GM19025 (cell line): ENCODE data around the gene GPRASP1.
"Not testable (repeated sequence)": the region's sequence is repeated elsewhere in the genome, so short reads cannot be mapped to it uniquely, and the experiment has no call there.

ENCODE experiments used
- ATAC-seq: cut with Tn5 transposase; IDR thresholded peaks from one replicate; pipeline ENCODE4 v1.9.1; 2021; ENCODE audit warnings: mild to moderate bottlenecking, low read depth, moderate library complexity; ENCODE audit not compliant: unreplicated experiment

The GPRASP1 gene

DNA sequence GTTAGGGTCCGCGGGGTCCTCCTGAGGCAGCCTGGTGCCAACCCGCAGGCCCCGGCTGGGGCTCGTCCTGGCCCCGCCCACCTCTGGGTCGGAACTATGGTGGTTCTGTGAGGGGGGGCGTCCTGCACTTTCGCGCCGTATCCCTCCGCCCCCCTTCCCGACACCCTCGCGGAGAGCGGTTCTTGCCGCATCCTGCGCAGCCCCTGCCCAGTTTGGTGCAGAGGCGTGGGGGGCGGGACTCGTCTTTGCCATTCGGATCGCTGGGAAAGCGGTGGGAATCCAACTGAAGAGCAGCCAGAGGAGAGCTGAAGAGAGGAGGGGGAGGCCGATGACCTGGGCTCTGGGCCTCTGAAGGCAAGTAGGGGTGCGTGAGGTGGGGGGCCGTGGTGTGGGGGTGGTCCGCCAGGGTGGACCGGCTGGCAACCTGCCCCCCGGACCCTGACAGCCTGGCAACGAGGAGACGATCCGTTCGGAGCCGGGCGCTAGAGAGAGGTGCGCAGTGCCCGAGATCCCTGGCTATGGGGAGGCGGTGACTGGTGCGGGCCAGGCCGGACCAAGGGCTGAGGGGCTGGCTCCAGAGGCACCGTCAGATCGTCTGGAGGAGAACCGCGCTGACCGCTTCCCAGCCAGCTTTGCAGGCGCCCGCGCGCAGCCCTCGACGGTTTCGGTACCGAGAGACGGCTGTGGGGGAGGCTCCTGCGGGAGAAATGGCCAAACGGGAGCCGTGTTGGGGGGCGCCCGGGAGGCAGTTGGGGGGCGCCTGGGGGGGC is at the start of gene GPRASP1:
Gene GPRASP1 (plus strand): TSS at position 242 of the 770 bp plus-strand sequence. CDS start 2,431 bp downstream, outside the sequence.
- no peak for ATAC-seq

- no peak for ATAC-seq
Measured at GRCh38 chrX:102604327-102604726, 47.0 kb upstream of the GPRASP1 start.

DNA sequence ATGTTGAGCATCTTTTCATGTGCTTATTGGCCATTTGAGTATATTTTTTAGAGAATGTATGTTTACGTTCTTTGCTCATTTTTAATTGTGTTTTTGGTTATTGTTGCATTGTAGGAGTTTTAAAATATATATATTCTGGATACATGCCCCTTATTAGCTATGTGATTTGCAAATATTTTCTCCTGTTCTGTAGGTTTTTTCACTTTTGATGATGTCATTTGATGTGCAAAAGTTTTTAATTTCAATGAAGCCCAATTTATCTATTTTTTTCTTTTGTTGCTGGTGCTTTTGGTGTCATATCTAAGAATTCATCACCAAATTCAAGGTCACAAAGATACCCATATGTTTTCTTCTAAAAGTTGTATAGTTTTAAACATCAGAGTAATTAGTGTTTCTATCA is 45.2 kb upstream of the GPRASP1 start:
- ATAC-seq, result no peak

- no peak for ATAC-seq
Measured at GRCh38 chrX:102610905-102611304, 40.4 kb upstream of the GPRASP1 start.

- no peak for ATAC-seq
Measured at GRCh38 chrX:102624105-102624504, 27.2 kb upstream of the GPRASP1 start.

- ATAC-seq, result no peak
Measured at GRCh38 chrX:102627640-102628039, 23.6 kb upstream of the GPRASP1 start.

DNA sequence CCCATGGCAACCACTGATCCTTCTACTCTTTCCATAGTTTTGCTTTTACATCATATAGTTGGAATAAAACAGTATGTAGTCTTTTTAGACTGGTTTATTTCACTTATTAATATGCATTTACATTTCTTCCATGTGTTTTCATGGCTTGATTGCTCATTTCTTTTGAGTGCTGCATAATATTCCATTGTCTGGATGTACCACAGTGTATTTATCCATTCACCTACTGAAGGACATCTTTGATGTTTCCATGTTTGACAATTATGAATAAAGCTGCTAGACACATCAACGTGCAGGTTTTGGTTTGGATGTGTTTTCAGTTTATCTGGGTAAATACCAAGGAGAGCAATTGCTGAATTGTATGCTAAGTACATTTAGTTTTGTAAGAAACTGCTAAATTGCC is 13.7 kb upstream of the GPRASP1 start:
- no peak for ATAC-seq

- no peak for ATAC-seq
Measured at GRCh38 chrX:102650903-102651241, 411 bp upstream of the GPRASP1 start.

DNA sequence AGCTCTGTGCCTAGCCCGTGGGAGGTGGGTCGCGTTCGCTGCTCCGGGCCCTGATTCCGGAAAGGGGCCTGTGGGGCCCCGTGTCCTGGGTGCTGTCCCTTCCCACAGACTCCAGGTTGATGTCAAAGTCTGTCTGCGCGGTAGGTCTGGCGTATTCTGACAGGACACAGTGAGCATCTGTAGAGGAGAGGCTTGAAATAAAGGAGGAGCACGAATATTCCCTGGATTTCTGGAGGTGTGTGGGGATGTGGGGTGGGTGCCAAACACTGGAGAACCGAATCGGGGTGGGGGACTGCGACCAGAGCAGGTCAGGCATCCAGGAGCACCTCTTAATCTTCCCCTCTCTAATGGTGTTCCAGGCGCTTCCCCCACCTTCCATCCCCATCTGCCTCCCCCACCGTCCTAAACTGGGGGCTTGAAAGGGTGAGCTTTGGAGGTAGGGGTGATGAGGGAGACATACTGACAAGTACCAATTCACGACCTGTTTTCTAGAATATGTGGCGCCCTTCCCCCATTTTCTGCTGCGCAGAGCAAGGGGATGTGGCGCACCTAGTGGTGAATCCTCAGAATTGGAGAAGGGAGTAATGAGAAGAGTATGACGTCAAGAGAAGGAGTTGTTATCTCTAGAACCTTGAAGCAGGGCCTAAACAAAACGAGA is 877 bp downstream of the GPRASP1 start:
- peak; percentile 77 for ATAC-seq

DNA sequence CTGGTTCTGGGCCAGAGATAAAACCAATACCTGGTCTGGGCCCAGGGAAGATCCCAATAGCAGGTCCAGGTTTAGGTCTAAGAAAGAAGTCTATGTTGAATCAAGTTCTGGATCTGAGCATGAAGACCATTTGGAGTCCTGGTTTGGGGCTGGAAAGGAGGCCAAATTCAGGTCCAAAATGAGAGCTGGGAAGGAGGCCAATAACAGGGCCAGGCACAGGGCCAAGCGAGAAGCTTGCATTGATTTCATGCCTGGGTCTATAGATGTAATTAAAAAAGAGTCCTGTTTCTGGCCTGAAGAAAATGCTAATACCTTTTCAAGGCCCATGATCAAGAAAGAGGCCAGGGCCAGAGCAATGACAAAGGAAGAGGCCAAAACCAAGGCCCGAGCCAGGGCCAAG is 3.4 kb downstream of the GPRASP1 start:
- ATAC-seq, result no peak

GRCh38 chrX:102658556-102658955 is 7.3 kb downstream of the GPRASP1 start:
- no peak for ATAC-seq

- ATAC-seq, result peak; percentile 97
Measured at GRCh38 chrX:102659790-102660757, 8.8 kb downstream of the GPRASP1 start.

- ATAC-seq, result not testable (repeated sequence)
Measured at GRCh38 chrX:102663820-102664219, 12.5 kb downstream of the GPRASP1 start.

DNA sequence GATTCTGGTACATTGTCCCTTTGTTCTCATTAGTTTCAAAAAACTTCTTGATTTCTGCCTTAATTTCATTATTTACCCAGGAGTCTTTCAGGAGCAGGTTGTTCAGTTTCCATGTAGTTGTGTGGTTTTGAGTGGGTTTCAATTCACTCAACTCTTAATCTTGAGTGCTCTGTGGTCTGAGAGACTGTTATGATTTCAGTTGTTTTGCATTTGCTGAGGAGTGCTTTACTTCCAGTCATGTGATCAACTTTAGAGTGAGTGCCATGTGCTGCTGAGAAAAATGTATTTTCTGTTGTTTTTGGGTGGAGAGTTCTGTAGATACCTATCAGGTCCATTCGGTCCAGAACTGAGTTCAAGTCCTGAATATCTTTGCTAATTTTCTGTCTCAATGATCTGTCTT is 15.8 kb downstream of the GPRASP1 start:
- not testable (repeated sequence) for ATAC-seq

GRCh38 chrX:102669526-102669925 is 18.2 kb downstream of the GPRASP1 start:
- ATAC-seq, result no peak

DNA sequence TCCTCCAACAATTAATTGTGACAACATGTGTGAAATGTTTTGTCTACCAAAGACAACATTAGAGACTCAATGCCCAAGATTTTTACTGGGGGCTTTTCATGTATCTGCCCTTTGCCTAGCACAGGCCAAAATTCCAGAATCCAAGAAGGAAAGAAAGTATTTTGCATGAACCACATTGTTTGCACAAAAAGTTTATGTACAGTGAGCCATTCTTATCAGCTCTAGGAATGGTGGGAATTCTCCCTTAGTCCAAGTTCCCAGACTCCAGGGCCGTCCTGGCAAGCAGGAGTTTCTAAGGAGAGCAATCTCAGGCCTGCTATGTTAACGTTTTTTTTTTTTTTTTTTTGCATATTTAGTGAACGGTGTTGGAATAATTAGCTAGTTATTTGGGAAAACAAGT is 21.6 kb downstream of the GPRASP1 start:
- ATAC-seq, result no peak

- not testable (repeated sequence) for ATAC-seq
Measured at GRCh38 chrX:102677479-102677878, 26.2 kb downstream of the GPRASP1 start.

- no peak for ATAC-seq
Measured at GRCh38 chrX:102684772-102685520, 33.7 kb downstream of the GPRASP1 start.

DNA sequence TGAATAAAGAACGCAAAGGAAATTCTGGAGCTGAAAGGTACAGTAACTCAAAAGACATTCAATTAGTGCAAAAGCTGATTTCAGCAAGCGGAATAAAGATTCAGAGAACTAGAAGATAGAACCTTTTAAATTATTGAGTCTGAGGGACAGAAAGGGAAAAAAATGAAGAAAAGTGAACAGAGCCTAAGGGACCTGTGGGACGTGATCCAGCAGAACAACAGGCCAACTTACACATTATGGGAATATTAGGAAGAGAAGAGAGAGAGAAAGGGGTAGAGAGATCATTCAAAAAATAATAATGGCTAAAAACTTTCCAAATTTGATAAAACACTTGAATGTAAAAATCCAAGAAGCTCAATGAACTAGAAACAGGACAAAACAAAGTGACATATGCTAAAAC is 43.5 kb downstream of the GPRASP1 start:
- ATAC-seq, result no peak

DNA sequence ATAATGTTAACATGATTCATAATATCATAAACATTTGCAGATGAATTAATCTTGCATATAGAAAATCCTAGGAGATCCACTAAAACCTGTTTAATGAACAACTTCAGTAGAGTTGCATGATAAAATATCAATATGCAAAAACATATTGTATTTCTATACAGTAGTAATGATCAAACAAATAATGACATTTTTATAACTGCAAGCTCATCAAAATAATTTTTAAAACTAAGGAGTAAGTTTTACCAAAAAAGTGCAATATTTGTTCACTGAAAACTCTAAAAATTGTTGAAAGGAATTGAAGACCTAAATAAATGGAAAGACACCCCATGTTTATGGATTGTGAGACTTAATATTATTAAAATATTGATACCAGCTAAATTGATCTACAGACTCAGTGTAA is 45.0 kb downstream of the GPRASP1 start:
- ATAC-seq, result no peak
